IMR-90 (cell line): ENCODE data around the gene CLDN19. TPM values are rescaled to one million over a fixed set of nuclear protein-coding genes. Genes with fewer than 3 reads are reported as not detected.

ENCODE experiments used
- ATAC-seq: fragments of 200-7000 bp; cut with Tn5 transposase; 2 replicates; pipeline ENCODE4 v1.9.1; 2020; ENCODE audit warnings: low read depth, mild to moderate bottlenecking, moderate library complexity
- BruUV-seq: library from RNA; stranded (reverse); fragments of 400-500 nt; replicated peaks from 2 replicates; lab custom pipeline; 2021; lab: Mats Ljungman, UMichigan
- CTCF ChIA-PET: fragments of 300-600 bp; formaldehyde crosslinking; extraction: SDS; loops from one replicate; lab custom pipeline; 2021; ENCODE audit warnings: antibody characterized with exemption; lab: Yijun Ruan, JAX
- POLR2A ChIA-PET: fragments of 300-600 bp; sonication (Branson Sonifier 250); formaldehyde crosslinking; loops from one replicate; lab custom pipeline; 2022; ENCODE audit warnings: antibody characterized with exemption; ENCODE audit not compliant: unreplicated experiment; lab: Charles Lee
- DNase-seq: peaks from one replicate; pipeline ENCODE4 v3.0.0; 2013
- H2AFZ ChIP-seq: replicated peaks from 2 replicates; pipeline ENCODE3; 2013; ENCODE audit warnings: low read length, mild to moderate bottlenecking; ENCODE audit not compliant: poor library complexity
- H2AK5ac ChIP-seq: 2 replicates; pipeline ENCODE4 v1.6.1; 2013; ENCODE audit warnings: low read depth, low read length, inconsistent platforms
- H2AK9ac ChIP-seq: replicated peaks from 2 replicates; pipeline ENCODE3; 2013; ENCODE audit warnings: mild to moderate bottlenecking, low read depth, low read length, moderate library complexity; ENCODE audit not compliant: poor library complexity
- H2BK120ac ChIP-seq: 2 replicates; pipeline ENCODE4 v1.6.1; 2013; ENCODE audit warnings: low read depth, low read length, inconsistent platforms
- H2BK15ac ChIP-seq: 3 replicates; pipeline ENCODE4 v1.6.1; 2013; ENCODE audit warnings: low read depth, low read length, inconsistent platforms
- H2BK20ac ChIP-seq: 2 replicates; pipeline ENCODE4 v1.6.1; 2013; ENCODE audit warnings: low read depth, mild to moderate bottlenecking, inconsistent platforms, low read length, moderate library complexity
- H2BK5ac ChIP-seq: 2 replicates; pipeline ENCODE4 v1.6.1; 2013; ENCODE audit warnings: mild to moderate bottlenecking, low read depth, low read length, inconsistent platforms; ENCODE audit not compliant: poor library complexity, severe bottlenecking
- H3K14ac ChIP-seq: replicated peaks from 2 replicates; pipeline ENCODE4 v1.6.1; 2013; ENCODE audit warnings: low read depth, low read length, inconsistent platforms
- H3K18ac ChIP-seq: 2 replicates; pipeline ENCODE4 v1.6.1; 2013; ENCODE audit warnings: low read depth, low read length, control low read depth
- H3K23ac ChIP-seq: 2 replicates; pipeline ENCODE4 v1.6.1; 2013; ENCODE audit warnings: low read depth, low read length, inconsistent platforms
- H3K27ac ChIP-seq: 2 replicates; pipeline ENCODE4 v1.5.1; 2013; ENCODE audit warnings: mild to moderate bottlenecking, control low read depth, low read length; ENCODE audit not compliant: insufficient read depth
- H3K27me3 ChIP-seq: 2 replicates; pipeline ENCODE4 v1.6.1; 2013; ENCODE audit warnings: low read length; ENCODE audit not compliant: control insufficient read depth, insufficient read depth
- H3K36me3 ChIP-seq: 2 replicates; pipeline ENCODE4 v1.6.1; 2013; ENCODE audit warnings: low read length, mixed read lengths; ENCODE audit not compliant: control insufficient read depth, insufficient read depth
- H3K4ac ChIP-seq: 2 replicates; pipeline ENCODE4 v1.6.1; 2013; ENCODE audit warnings: low read depth, low read length, inconsistent platforms
- H3K4me1 ChIP-seq: 2 replicates; pipeline ENCODE4 v1.6.1; 2013; ENCODE audit warnings: low read length, mixed read lengths; ENCODE audit not compliant: control insufficient read depth, insufficient read depth
- H3K4me2 ChIP-seq: 2 replicates; pipeline ENCODE4 v1.6.1; 2013; ENCODE audit warnings: low read depth, mild to moderate bottlenecking, control low read depth, low read length, moderate library complexity
- H3K4me3 ChIP-seq: 2 replicates; pipeline ENCODE4 v1.5.1; 2013; ENCODE audit warnings: low read depth, mild to moderate bottlenecking, control low read depth, low read length, moderate library complexity; ENCODE audit not compliant: insufficient read depth
- H3K56ac ChIP-seq: 2 replicates; pipeline ENCODE4 v1.6.1; 2013; ENCODE audit warnings: low read length, inconsistent platforms; ENCODE audit not compliant: insufficient read depth; ENCODE audit errors: extremely low read depth
- H3K79me1 ChIP-seq, 2 experiments: 2 replicates each; pipeline ENCODE4 v1.6.1; 2013; ENCODE audit warnings: low read length in 2 of 2, inconsistent platforms in 1 of 2, low read depth in 1 of 2
- H3K9ac ChIP-seq: 2 replicates; pipeline ENCODE4 v1.6.1; 2013; ENCODE audit warnings: low read depth, low read length, control low read depth
- H3K9me1 ChIP-seq: 2 replicates; pipeline ENCODE4 v1.6.1; 2013; ENCODE audit warnings: low read length, inconsistent platforms; ENCODE audit not compliant: insufficient read depth
- H3K9me3 ChIP-seq: 2 replicates; pipeline ENCODE4 v1.6.1; 2013; ENCODE audit warnings: low read length; ENCODE audit not compliant: control insufficient read depth, insufficient read depth
- H4K20me1 ChIP-seq: 2 replicates; pipeline ENCODE4 v1.6.1; 2013; ENCODE audit warnings: low read length, inconsistent platforms; ENCODE audit not compliant: insufficient read depth
- H4K5ac ChIP-seq: 2 replicates; pipeline ENCODE4 v1.6.1; 2013; ENCODE audit warnings: mild to moderate bottlenecking, low read depth, low read length, control low read depth
- H4K8ac ChIP-seq, 2 experiments: 2 replicates each; pipeline ENCODE4 v1.6.1; 2013; ENCODE audit warnings: low read depth in 2 of 2, low read length in 2 of 2, control low read depth in 1 of 2, inconsistent platforms in 1 of 2
- H4K91ac ChIP-seq: 2 replicates; pipeline ENCODE4 v1.6.1; 2013; ENCODE audit warnings: low read depth, low read length, inconsistent platforms; ENCODE audit not compliant: insufficient read depth
- BHLHE40 ChIP-seq: fragments of 150-350 bp; IDR thresholded peaks from 2 replicates; pipeline ENCODE4 v1.6.1; 2016; ENCODE audit warnings: mild to moderate bottlenecking, low read depth, low read length
- CEBPB ChIP-seq: IDR thresholded peaks from 2 replicates; pipeline ENCODE4 v1.6.1; 2012; ENCODE audit warnings: low read depth, low read length, improper control_type of control experiment
- FOS ChIP-seq: fragments of 150-350 bp; IDR thresholded peaks from 2 replicates; pipeline ENCODE4 v1.6.1; 2016; ENCODE audit warnings: low read depth, low read length
- MAZ ChIP-seq: IDR thresholded peaks from 2 replicates; pipeline ENCODE4 v1.6.1; 2012; ENCODE audit warnings: low read depth, mild to moderate bottlenecking, low read length, improper control_type of control experiment, moderate library complexity, borderline replicate concordance
- MXI1 ChIP-seq: IDR thresholded peaks from 2 replicates; pipeline ENCODE4 v1.6.1; 2012; ENCODE audit warnings: low read depth, mild to moderate bottlenecking, low read length, moderate library complexity, borderline replicate concordance
- NFE2L2 ChIP-seq: fragments of 150-350 bp; IDR thresholded peaks from 2 replicates; pipeline ENCODE4 v1.6.1; 2016; ENCODE audit warnings: low read depth, mild to moderate bottlenecking, low read length
- POLR2A ChIP-seq: IDR thresholded peaks from 2 replicates; pipeline ENCODE4 v1.6.1; 2012; ENCODE audit warnings: mild to moderate bottlenecking, low read depth, low read length
- RAD21 ChIP-seq: IDR thresholded peaks from 2 replicates; pipeline ENCODE4 v1.6.1; 2012; ENCODE audit warnings: low read length, improper control_type of control experiment
- RCOR1 ChIP-seq: IDR thresholded peaks from 2 replicates; pipeline ENCODE4 v1.6.1; 2012; ENCODE audit warnings: mild to moderate bottlenecking, low read length, improper control_type of control experiment; ENCODE audit not compliant: insufficient replicate concordance
- SMC3 ChIP-seq: fragments of 150-350 bp; IDR thresholded peaks from 2 replicates; pipeline ENCODE4 v1.6.1; 2016; ENCODE audit warnings: low read depth, mild to moderate bottlenecking, antibody characterized with exemption, low read length, moderate library complexity
- WGBS, 2 experiments: methylation state at CpG; one replicate each; pipeline versions ENCODE4 v1.1.5 to v1.1.7; 2013; ENCODE audit warnings: missing lambda C conversion rate in 2 of 2; ENCODE audit not compliant: insufficient read length in 1 of 2; ENCODE audit errors: extremely low coverage in 2 of 2; 5-methylcytosine and 5-hydroxymethylcytosine counted together
- dilution Hi-C: fragments of 300-500 bp; cut with HindIII; formaldehyde crosslinking; loops from one replicate; pipeline ENCODE4 v1.14.3; 2018; ENCODE audit warnings: low sequenced_read_pairs; ENCODE audit not compliant: unreplicated experiment
- in situ Hi-C: fragments of 300-500 bp; cut with MboI; formaldehyde crosslinking; loops from 3 replicates; pipeline ENCODE4 v1.14.3; 2019; ENCODE audit warnings: low sequenced_read_pairs, inconsistent platforms, mixed read lengths
- intact Hi-C: fragments of 100-400 bp; cut with micrococcal nuclease; formaldehyde crosslinking; loops from 2 replicates; pipeline ENCODE4 v1.10.0; 2022
- polyA plus RNA-seq, 3 experiments: library from polyadenylated mRNA; depleted of rRNA; stranded (reverse); fragments of >200 nt; gene quantifications; 2 replicates each; pipeline ENCODE4 v1.2.3, GENCODE V29; 2012; ENCODE audit warnings: low replicate concordance in 1 of 3
- total RNA-seq: library from RNA; depleted of rRNA; stranded (reverse); fragments of >200 nt; gene quantifications from 2 replicates; pipeline ENCODE4 v1.2.3, GENCODE V29; 2012
- TF ChIP-seq, protein P1 (sequence below): conservative IDR thresholded peaks from 2 replicates; pipeline ENCODE4 v1.5.1; 2012; ENCODE audit warnings: mild to moderate bottlenecking, low read depth, low read length, improper control_type of control experiment
- TF ChIP-seq, protein P2 (sequence below): fragments of 150-350 bp; IDR thresholded peaks from 2 replicates; pipeline ENCODE4 v1.6.1; 2017; ENCODE audit warnings: mild to moderate bottlenecking, antibody characterized with exemption, low read length, low read depth

CLDN19 gene
- total and polyA plus RNA-seq, 2 of the 4 experiments (the other 2 are of a cell fraction), result not detected

- H3K14ac ChIP-seq, result no peak overlapping the region
- H3K4me1 ChIP-seq, result no peaks in the 10 kb centered on the region
- dilution Hi-C loops (no loop called here), intact Hi-C loops (loop anchor here (5.0 to 10.0 kb wide), 3 partner anchors 47 to 435 kb away; partner anchors contain the start of genes ERMAP, FOXJ3, SVBP and YBX1), in situ Hi-C loops (no loop called here)
- H3K36me3 ChIP-seq, result peaks cover 5% of the 10 kb centered on the region
- no peak overlapping the region for H2BK15ac ChIP-seq
- no peak overlapping the region for H4K5ac ChIP-seq
- no peak overlapping the region for H2AK9ac ChIP-seq
- no peak overlapping the region for H2BK20ac ChIP-seq
- H4K91ac ChIP-seq, result no peak overlapping the region
- ChIA-PET POLR2A (no interaction called here), CTCF (interaction anchor here (1.1 kb wide), 1 partner anchor 13 kb away, joined by 6 read pairs; no protein-coding TSS in a partner anchor)
- no peak overlapping the region for H3K23ac ChIP-seq
- H3K56ac ChIP-seq, result no peak overlapping the region
- 0 out of 2 replicates have a peak, but pooled peaks cover 4% of the 10 kb centered on the region for H3K9me1 ChIP-seq
- H3K27me3 ChIP-seq, result no peaks in the 10 kb centered on the region
- peaks cover 7% of the 10 kb centered on the region; the same call in 1 of the 2 replicates for H4K20me1 ChIP-seq
- H3K27ac ChIP-seq, result no peak overlapping the region
- no peak overlapping the region for H2BK5ac ChIP-seq
- H3K9me3 ChIP-seq, result no peaks in the 10 kb centered on the region
- no peak for ATAC-seq
- H3K79me1 ChIP-seq, result peaks cover 26 to 58% of the 10 kb centered on the region in 2 experiments
- H3K4ac ChIP-seq, result no peak overlapping the region
- H2AFZ ChIP-seq, result no peak overlapping the region
- no peak for DNase-seq
- H2AK5ac ChIP-seq, result no peak overlapping the region
- H3K18ac ChIP-seq, result no peak overlapping the region
- TF ChIP-seq POLR2A (no peak), BHLHE40 (no peak), CEBPB (no peak), RCOR1 (no peak), RAD21 (no peak), MXI1 (no peak), MAZ (no peak), FOS (no peak), NFE2L2 (no peak), SMC3 (no peak)
- TF ChIP-seq, protein P1, sequence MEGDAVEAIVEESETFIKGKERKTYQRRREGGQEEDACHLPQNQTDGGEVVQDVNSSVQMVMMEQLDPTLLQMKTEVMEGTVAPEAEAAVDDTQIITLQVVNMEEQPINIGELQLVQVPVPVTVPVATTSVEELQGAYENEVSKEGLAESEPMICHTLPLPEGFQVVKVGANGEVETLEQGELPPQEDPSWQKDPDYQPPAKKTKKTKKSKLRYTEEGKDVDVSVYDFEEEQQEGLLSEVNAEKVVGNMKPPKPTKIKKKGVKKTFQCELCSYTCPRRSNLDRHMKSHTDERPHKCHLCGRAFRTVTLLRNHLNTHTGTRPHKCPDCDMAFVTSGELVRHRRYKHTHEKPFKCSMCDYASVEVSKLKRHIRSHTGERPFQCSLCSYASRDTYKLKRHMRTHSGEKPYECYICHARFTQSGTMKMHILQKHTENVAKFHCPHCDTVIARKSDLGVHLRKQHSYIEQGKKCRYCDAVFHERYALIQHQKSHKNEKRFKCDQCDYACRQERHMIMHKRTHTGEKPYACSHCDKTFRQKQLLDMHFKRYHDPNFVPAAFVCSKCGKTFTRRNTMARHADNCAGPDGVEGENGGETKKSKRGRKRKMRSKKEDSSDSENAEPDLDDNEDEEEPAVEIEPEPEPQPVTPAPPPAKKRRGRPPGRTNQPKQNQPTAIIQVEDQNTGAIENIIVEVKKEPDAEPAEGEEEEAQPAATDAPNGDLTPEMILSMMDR, result no peak
- TF ChIP-seq, protein P2, sequence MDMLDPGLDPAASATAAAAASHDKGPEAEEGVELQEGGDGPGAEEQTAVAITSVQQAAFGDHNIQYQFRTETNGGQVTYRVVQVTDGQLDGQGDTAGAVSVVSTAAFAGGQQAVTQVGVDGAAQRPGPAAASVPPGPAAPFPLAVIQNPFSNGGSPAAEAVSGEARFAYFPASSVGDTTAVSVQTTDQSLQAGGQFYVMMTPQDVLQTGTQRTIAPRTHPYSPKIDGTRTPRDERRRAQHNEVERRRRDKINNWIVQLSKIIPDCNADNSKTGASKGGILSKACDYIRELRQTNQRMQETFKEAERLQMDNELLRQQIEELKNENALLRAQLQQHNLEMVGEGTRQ, result no peak
- H3K4me3 ChIP-seq, result no peak overlapping the region
- BruUV-seq, result no TSS peak
- no peak overlapping the region for H4K8ac ChIP-seq
- no CpG with 5 or more reads among the region's 3 CpGs for WGBS, 2 experiments
- no peak overlapping the region for H3K4me2 ChIP-seq
- H2BK120ac ChIP-seq, result no peak overlapping the region
- H3K9ac ChIP-seq, result no peak overlapping the region
Observed at GRCh38 chr1:42769811-42770210, 29.8 kb upstream of the CLDN19 start.
